Measurements from ENCODE around the gene TMEM86B. TPM values are rescaled to one million over a fixed set of nuclear protein-coding genes. Genes with fewer than 3 reads are reported as not detected.

The TMEM86B gene
- total RNA-seq, 4 donors from 2014 or later: 2.0 to 40.8 (median 4.4) TPM

- TF ChIP-seq, protein P1, sequence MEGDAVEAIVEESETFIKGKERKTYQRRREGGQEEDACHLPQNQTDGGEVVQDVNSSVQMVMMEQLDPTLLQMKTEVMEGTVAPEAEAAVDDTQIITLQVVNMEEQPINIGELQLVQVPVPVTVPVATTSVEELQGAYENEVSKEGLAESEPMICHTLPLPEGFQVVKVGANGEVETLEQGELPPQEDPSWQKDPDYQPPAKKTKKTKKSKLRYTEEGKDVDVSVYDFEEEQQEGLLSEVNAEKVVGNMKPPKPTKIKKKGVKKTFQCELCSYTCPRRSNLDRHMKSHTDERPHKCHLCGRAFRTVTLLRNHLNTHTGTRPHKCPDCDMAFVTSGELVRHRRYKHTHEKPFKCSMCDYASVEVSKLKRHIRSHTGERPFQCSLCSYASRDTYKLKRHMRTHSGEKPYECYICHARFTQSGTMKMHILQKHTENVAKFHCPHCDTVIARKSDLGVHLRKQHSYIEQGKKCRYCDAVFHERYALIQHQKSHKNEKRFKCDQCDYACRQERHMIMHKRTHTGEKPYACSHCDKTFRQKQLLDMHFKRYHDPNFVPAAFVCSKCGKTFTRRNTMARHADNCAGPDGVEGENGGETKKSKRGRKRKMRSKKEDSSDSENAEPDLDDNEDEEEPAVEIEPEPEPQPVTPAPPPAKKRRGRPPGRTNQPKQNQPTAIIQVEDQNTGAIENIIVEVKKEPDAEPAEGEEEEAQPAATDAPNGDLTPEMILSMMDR (IDR thresholded peaks at IDR 0.05): no peak
- TF ChIP-seq POLR2AphosphoS5 (IDR thresholded peaks at IDR 0.05): no peak
- TF ChIP-seq POLR2A (IDR thresholded peaks at IDR 0.05): no peak
- TF ChIP-seq EP300 (IDR thresholded peaks at IDR 0.05; ENCODE audit: low read depth): no peak
- no peaks in the 10 kb centered on the region for H3K4me1 ChIP-seq
- WGBS, 2 donors (ENCODE audit: low coverage in 1 of 2): 96 to 97% methylated on average over 8 of the region's 8 CpGs
- in situ Hi-C loops (cut with MboI; ENCODE audit: low pct_ligation_motif_present in 1 of 4, low pct_unique_long_range_greater_than_20kb in 1 of 4, low sequenced_read_pairs in 3 of 4): no loop called here
- no peak overlapping the region for H3K4me3 ChIP-seq
- H3K27ac ChIP-seq: no peak overlapping the region
- H3K27me3 ChIP-seq: no peaks in the 10 kb centered on the region
- H3K36me3 ChIP-seq: peaks cover 0 to 14% (median 2%) of the 10 kb centered on the region in 4 donors
- no peak for DNase-seq
- no peaks in the 10 kb centered on the region for H3K9me3 ChIP-seq
- intact Hi-C loops (cut with DNase I; ENCODE audit: low total_unique reads): no loop called here
These were observed 40.7 kb upstream of the TMEM86B start for GRCh38 chr19:55269299-55269698.

DNA sequence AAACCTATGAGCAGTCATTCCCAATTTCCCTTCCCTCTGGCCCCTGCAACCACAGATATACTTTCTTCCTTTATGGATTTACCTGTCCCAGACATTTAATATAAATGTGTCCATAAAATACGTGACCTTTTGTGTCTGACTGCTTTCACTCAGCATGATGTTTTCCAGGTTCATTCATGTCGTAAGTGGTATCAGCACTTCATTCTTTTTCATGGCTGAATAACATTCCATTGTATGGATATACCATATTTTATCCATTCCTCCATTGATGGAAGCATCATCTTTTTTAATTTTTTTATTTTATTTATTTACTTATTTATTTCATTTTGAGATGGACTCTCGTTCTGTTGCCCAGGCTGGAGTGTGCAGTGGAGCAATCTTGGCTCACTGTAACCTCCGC is 38.3 kb upstream of the TMEM86B start:
- Histone ChIP-seq H3K27ac (no peak overlapping the region), H3K4me3 (no peak overlapping the region), H3K36me3 (no peaks in the 10 kb centered on the region), H3K4me1 (no peaks in the 10 kb centered on the region), H3K9me3 (no peaks in the 10 kb centered on the region), H3K27me3 (no peaks in the 10 kb centered on the region)
- DNase-seq: no peak
- intact Hi-C loops (cut with DNase I; ENCODE audit: low total_unique reads): no loop called here
- 96 to 98% methylated on average over 4 of the region's 4 CpGs for WGBS, 2 donors (ENCODE audit: low coverage in 1 of 2)
- in situ Hi-C loops (cut with MboI; ENCODE audit: low pct_ligation_motif_present in 1 of 4, low pct_unique_long_range_greater_than_20kb in 1 of 4, low sequenced_read_pairs in 3 of 4): no loop called here
- TF ChIP-seq, protein P1 (IDR thresholded peaks at IDR 0.05): no peak
- TF ChIP-seq EP300 (IDR thresholded peaks at IDR 0.05; ENCODE audit: low read depth) (no peak), POLR2AphosphoS5 (IDR thresholded peaks at IDR 0.05) (no peak), POLR2A (IDR thresholded peaks at IDR 0.05) (no peak)

DNA sequence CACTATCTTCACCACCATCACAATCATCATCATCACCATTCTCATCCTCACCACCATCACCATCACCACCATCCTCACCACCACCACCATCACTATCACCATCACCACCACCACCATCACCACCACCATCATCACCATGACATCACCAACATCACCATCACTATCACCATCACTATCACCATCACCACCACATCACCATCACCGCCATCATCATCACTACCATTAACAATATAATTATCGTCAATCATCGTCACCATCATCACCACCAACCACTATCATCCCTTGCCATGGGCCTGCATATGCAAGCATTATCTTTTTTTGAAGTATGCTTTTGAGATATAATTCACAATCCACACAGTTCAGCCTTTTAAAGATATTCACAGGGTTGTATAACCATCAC is 37.8 kb upstream of the TMEM86B start:
- intact Hi-C loops (cut with DNase I; ENCODE audit: low total_unique reads): no loop called here
- H3K27me3 ChIP-seq: no peaks in the 10 kb centered on the region
- no peaks in the 10 kb centered on the region for H3K36me3 ChIP-seq
- no peak overlapping the region for H3K4me3 ChIP-seq
- no peak for TF ChIP-seq POLR2AphosphoS5 (IDR thresholded peaks at IDR 0.05)
- no peak for TF ChIP-seq EP300 (IDR thresholded peaks at IDR 0.05; ENCODE audit: low read depth)
- TF ChIP-seq, protein P1 (IDR thresholded peaks at IDR 0.05): no peak
- TF ChIP-seq POLR2A (IDR thresholded peaks at IDR 0.05): no peak
- DNase-seq: no peak
- H3K27ac ChIP-seq: no peak overlapping the region
- WGBS, 2 donors (ENCODE audit: low coverage in 1 of 2): 97 to 98% methylated on average over 3 of the region's 3 CpGs
- in situ Hi-C loops (cut with MboI; ENCODE audit: low pct_ligation_motif_present in 1 of 4, low pct_unique_long_range_greater_than_20kb in 1 of 4, low sequenced_read_pairs in 3 of 4): no loop called here
- no peaks in the 10 kb centered on the region for H3K9me3 ChIP-seq
- no peaks in the 10 kb centered on the region for H3K4me1 ChIP-seq

GRCh38 chr19:55265723-55266386 is 37.3 kb upstream of the TMEM86B start:
- no peak overlapping the region for H3K4me3 ChIP-seq
- intact Hi-C loops (cut with DNase I; ENCODE audit: low total_unique reads) (no loop called here), in situ Hi-C loops (cut with MboI; ENCODE audit: low pct_ligation_motif_present in 1 of 4, low pct_unique_long_range_greater_than_20kb in 1 of 4, low sequenced_read_pairs in 3 of 4) (no loop called here)
- H3K4me1 ChIP-seq: no peaks in the 10 kb centered on the region
- no peak overlapping the region for H3K27ac ChIP-seq
- H3K27me3 ChIP-seq: no peaks in the 10 kb centered on the region
- no peaks in the 10 kb centered on the region for H3K36me3 ChIP-seq
- H3K9me3 ChIP-seq: no peaks in the 10 kb centered on the region
- DNase-seq: no peak
- TF ChIP-seq, protein P1 (IDR thresholded peaks at IDR 0.05): no peak
- no peak for TF ChIP-seq POLR2A (IDR thresholded peaks at IDR 0.05)
- TF ChIP-seq POLR2AphosphoS5 (IDR thresholded peaks at IDR 0.05): no peak
- no peak for TF ChIP-seq EP300 (IDR thresholded peaks at IDR 0.05; ENCODE audit: low read depth)
- 80 to 89% methylated on average over 1 to 12 of the region's 12 CpGs for WGBS, 2 donors (ENCODE audit: low coverage in 1 of 2)

All from transverse colon (tissue), 4 donors.